Fibroblast of pulmonary artery (primary cell): ENCODE results near the gene PLPPR1.
"Not testable (repeated sequence)": the region's sequence is repeated elsewhere in the genome, so short reads cannot be mapped to it uniquely, and the experiment has no call there.

ENCODE experiments used
- DNase-seq: peaks from one replicate; pipeline ENCODE4 v3.0.0-alpha.2; 2010; ENCODE audit warnings: low read depth
- H3K4me3 ChIP-seq: replicated peaks from 2 replicates; pipeline ENCODE4 v1.5.1; 2011; ENCODE audit warnings: low read depth, mild to moderate bottlenecking, control low read depth, low read length, moderate library complexity
- TF ChIP-seq, protein P1 (sequence below): IDR thresholded peaks from 2 replicates; pipeline ENCODE4 v1.5.1; 2011; ENCODE audit warnings: mild to moderate bottlenecking, control low read depth, low read length, inconsistent platforms; ENCODE audit errors: missing control alignments

Gene PLPPR1

DNA sequence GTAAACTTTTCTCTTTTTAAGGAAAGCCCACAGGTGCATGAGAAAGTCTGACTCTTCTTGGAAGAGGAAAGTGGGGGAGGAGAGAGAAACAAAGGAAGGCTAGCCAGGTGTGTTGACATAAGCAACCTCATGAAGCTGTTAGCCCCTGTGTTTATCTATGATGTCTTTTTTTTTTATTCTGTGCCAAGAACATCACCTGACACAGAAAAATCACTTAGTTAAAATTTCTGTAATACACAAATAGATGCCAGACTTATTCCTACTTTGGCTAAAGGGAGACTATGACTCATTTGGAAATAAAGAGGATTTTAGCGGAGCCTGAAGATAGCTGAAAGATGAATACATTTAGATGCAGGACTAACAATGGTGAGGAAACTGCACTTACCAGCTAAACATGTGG, 298.0 kb downstream of the PLPPR1 start:
- TF ChIP-seq, protein P1, sequence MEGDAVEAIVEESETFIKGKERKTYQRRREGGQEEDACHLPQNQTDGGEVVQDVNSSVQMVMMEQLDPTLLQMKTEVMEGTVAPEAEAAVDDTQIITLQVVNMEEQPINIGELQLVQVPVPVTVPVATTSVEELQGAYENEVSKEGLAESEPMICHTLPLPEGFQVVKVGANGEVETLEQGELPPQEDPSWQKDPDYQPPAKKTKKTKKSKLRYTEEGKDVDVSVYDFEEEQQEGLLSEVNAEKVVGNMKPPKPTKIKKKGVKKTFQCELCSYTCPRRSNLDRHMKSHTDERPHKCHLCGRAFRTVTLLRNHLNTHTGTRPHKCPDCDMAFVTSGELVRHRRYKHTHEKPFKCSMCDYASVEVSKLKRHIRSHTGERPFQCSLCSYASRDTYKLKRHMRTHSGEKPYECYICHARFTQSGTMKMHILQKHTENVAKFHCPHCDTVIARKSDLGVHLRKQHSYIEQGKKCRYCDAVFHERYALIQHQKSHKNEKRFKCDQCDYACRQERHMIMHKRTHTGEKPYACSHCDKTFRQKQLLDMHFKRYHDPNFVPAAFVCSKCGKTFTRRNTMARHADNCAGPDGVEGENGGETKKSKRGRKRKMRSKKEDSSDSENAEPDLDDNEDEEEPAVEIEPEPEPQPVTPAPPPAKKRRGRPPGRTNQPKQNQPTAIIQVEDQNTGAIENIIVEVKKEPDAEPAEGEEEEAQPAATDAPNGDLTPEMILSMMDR: no peak
- DNase-seq: no peak
- no peak overlapping the region for H3K4me3 ChIP-seq

DNA sequence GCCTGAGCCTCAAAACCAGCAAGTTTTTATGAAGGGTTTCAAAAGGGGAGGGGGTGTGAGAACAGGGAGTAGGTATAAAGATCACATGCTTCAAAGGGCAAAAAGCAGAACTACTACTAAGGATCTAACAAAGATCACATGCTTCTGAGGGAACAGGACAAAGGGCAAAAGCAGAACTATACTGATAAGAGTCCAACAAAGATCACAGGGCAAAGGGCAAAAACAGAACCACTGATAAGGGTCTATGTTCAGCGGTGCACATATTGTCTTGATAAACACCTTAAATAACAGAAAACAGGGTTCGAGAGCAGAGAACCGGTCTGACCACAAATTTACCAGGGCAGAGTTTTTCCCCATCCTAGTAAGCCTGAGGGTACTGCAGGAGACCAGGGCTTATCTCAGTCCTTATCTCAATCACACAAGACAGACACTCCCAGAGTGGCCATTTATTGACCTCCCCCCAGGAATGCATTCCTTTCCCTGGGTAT, 298.9 kb downstream of the PLPPR1 start:
- H3K4me3 ChIP-seq, DNase-seq: not testable (repeated sequence)

- no peak for DNase-seq
- H3K4me3 ChIP-seq: no peak overlapping the region
- TF ChIP-seq, protein P1: no peak
Measured at GRCh38 chr9:101332362-101332761, 303.8 kb downstream of the PLPPR1 start.

- DNase-seq: no peak
- TF ChIP-seq, protein P1: no peak
- H3K4me3 ChIP-seq: no peak overlapping the region
Measured at GRCh38 chr9:101333490-101333889, 305.0 kb downstream of the PLPPR1 start.

DNA sequence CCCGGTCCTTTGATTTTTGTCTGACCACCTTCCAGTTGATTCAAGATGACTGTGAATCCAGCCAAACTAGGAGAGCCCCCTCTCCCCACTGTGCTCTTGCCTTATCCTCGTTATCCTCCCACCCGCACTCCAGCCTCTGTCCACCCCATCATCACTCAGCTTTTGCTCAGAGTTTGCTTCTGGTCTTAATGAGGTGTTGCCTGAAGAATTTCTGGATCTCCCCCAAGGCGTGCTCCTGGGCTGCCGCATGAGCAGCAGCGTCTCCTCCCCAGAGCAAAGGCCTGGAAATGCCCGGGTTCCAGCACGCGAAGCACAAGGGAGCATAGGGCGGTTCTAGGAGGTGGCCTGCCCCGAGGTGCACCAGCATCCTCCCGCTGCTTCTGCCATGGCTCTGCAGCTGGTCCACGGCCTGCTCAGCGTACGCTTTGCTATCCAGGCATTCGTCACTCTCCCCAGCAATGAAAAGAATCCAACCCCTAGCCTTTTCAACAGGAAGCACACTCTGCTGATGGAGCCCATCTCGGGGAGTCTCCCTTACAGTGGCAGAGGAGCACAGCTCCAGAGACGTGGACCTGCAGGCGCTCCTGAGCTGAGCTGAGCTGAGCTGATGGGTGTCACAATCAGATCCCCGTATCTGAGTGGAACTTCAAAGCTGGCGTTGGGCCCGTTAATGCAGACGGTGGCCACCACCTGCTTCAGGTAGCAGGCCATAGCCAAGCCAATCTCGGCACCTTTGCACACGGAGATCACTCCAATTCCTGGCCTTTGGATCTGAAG, 305.6 kb downstream of the PLPPR1 start:
- TF ChIP-seq, protein P1: no peak
- DNase-seq: no peak
- H3K4me3 ChIP-seq: no peak overlapping the region

GRCh38 chr9:101336091-101336490, 307.6 kb downstream of the PLPPR1 start:
- TF ChIP-seq, protein P1: no peak
- DNase-seq: no peak
- H3K4me3 ChIP-seq: no peak overlapping the region

- TF ChIP-seq, protein P1: no peak
- no peak for DNase-seq
Measured at GRCh38 chr9:101337237-101337636, 308.7 kb downstream of the PLPPR1 start.

More at GRCh38 chr9:101337237-101337636, 308.7 kb downstream of the PLPPR1 start:
- H3K4me3 ChIP-seq: no peak overlapping the region
